ENCODE data around the gene GLCE.

Gene GLCE

DNA sequence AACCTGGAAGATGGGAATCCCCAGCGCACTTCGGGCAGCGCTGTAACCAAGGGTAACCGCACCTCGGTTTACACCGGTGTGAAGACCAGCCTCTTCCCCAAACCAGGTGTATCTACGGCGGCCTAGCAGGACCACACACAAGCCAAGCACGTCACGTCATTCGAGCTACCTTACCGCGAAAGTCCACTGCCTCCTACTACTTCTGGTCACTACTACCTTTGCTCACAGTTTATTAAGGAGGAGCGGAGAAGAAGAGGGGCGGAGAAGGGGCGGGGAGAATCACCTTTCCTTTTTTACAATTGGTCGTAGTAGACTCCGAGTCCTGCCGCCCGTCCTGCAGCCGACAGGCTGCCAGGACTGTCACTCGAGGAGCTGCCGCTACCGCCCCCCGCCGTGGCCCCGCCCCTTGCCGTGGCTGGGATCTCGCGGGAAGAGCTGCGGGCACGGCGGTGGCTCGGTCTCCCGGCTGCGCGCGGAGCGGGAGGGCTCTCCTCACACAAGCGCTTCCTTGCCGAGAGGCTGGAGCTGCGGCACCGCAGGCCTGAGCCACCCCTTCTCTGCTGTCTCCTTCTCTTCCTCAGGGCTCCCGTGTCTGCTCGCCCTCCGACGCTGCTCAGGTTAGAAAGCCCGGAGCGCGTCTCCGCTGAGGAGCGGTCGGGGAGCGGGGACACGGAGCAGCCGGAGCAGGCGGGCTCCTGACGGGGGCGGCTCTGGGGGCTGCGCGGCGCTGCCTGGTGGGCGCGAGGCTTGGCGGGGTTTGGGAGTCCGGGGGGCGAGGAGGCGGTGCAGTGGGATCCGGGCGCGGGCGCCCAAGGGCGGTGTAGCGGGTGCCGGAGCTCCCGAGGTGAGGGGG lies at the start of gene GLCE:
TSS of gene GLCE (plus strand) at position 495 of the 853 bp plus-strand sequence. CDS start 95,172 bp downstream, outside the sequence.
- peak; percentile 92 for DNase-seq (ENCODE audit: low read depth in 2 of 2)

DNA sequence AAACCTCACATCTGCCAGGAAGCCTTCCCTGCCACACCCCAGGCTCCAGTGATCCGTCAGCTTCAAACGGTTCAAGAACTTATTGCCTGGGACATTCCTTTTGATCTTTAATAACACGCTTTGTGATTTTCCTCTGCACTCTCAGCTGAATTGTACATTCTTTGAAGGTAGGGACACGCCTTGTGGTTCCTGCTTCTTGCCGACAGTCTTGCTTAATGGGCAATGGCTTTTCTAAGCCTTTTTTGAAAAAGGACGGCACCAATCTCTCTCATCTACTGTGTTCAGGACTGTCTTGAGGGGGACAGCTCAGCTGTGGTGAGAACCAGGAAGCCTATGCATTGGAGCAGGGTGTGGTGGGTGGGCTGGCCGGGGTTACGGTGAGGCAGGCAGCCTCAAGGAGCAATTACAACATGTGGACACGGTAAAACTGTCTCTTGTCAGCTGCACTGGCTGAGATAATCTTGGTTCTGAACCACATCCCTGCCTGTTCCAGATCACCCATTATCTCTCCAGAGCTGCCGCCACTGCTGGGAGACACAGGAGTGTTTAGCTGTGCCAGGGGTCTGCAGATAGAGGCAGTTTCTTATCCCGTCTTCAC lies 46.0 kb upstream of the GLCE start:
- no peak for DNase-seq (ENCODE audit: low read depth in 2 of 2)

DNA sequence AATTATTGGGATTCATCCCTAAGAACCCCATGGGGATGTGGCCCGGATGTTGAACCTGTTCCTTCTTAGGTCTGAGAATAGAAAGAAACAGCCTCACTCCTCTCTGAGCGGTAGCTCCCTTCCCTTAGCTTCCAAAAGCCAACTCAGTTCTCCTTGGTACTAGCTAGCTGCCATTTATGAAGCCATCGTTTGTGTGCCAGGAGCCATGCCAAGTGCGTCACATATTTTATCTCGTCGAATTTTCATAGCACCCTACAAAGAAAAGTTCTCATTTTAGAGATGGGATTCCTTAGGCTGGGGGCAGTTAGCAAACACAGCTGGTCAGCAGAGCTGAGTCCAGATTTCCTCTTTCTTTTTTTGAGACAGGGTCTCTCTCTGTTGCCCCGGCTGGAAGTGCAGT lies 45.4 kb upstream of the GLCE start:
- no peak for DNase-seq (ENCODE audit: low read depth in 2 of 2)

DNA sequence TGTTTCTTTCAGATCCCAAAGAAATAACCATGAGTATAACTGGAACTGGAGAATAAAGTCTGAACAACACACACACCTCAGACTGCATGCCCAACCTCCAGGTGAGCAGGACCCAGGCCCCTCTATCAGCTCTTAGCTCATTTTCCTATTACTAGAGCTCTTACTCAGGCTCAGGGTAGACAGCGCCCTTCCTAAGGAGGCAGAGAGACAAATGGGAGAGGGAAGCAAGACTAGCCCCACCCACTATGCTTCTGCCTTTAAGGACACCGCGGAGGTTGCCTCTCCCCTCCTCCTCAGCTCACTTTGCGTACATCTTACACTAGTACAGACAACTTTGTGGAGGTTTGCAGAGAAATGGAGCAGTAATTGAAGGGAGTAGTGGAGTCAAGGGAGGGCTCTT lies 44.0 kb upstream of the GLCE start:
- DNase-seq (ENCODE audit: low read depth in 2 of 2): no peak

DNA sequence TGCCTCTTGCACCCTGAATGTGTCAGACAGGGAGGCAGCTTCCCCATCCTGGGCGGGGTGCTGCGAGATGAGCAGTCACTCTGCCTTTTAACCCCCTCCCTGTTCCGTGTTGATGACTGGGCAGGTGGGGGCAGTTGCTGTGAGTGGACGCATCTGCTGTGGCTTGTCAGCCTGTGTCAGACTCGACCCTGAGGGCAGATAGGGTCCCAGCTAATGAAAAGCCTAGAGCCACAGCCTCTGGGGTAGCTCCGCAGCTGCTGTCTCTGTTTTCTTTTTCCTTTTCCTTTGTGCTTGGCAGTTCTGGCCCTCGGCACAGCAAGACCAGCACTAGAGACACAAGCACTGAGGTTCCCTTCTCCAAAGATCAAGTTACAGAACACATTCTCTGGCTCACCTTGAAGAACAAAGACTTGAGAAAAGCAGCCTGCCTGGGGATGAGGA lies 43.0 kb upstream of the GLCE start:
- no peak for DNase-seq (ENCODE audit: low read depth in 2 of 2)

DNA sequence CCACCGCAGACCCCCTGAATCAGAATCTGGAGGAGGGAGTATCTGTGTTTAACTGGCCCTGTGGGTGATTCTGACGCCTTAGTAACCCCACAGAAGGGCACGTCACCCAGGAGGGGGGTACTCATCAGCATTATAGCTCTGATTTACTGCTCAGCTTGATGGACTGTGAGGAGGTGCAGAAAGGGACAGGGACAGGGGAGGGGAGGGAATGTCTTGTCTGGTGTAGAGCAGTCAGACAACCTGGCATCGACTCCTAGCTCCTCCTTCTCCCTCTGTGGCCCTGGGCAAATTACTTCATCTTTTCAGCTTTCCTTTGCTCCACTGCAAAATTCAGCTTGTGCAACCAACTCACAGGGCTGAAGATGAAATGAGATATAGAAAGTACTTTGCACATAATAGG lies 42.3 kb upstream of the GLCE start:
- DNase-seq (ENCODE audit: low read depth in 2 of 2): no peak

DNA sequence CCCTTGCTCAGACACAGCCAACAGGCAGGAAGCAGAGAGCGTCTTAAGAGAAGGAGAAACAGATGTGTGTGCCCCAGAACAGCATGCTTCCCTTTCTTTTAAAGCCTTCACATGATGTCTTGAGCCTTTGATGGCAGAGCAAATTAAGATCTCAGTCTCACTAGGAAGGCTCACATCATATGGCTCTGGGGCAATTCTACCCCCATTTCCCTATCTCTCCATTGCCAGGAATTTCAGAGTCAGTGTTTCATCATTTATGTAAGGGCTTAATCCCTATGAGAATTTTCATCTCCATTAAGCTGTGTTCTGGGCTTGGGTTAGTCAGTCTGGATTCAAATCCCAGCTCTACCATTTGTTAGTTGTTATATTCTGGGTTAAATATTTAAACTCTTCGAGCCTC lies 41.4 kb upstream of the GLCE start:
- DNase-seq (ENCODE audit: low read depth in 2 of 2): no peak

DNA sequence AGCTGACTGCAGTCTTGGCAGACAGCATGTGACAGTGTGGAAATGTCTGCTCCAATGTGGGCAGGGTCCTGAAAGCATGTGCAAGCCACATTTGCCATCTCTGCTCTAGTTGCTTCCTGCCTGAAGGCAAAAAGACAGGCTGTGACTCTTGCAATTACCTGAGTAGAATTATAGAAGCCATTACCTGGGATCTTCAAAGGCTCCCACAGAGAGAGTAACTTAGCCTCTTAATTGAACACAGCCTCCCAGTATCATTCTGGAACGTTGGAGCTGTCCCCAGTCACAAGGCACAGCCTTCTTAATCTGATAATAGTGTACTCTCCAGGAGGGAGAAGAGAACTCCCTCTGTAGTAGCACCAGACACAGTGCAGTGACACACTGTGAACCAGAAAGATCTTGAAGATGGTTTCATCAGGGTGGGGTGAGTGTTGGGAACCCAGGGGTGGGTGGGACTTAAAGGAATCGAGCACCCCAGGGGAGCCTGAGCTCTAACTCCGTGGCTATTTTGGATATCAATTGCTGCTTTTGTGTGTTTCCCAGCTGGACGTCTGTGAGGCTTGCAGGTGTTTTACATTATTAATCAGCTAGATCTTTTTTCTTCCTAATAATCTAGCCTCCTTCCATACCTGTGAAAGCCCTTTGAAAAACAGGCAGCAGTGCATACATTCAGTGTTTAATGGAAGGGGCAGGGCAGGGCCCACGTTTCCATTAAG lies 40.6 kb upstream of the GLCE start:
- DNase-seq (ENCODE audit: low read depth in 2 of 2): no peak

DNA sequence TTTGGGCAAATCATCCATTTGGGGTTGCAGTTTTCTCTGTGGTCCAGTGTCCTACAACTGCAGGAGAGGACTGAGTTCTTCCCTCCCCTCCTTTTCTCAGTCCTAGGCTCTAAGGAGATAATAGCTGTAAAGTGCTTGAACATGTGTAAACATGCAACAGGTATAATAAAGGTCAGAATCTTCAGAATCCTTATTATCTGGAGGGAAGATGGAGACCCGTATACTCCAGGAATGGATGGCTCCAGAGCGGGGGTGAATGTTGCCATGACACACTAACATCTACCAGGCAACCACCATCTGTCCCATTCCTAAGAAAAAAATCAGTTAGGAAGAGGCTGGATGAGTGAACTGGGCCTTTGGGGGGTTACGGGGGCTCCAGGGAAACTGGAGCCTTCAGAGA lies 39.7 kb upstream of the GLCE start:
- DNase-seq (ENCODE audit: low read depth in 2 of 2): no peak

DNA sequence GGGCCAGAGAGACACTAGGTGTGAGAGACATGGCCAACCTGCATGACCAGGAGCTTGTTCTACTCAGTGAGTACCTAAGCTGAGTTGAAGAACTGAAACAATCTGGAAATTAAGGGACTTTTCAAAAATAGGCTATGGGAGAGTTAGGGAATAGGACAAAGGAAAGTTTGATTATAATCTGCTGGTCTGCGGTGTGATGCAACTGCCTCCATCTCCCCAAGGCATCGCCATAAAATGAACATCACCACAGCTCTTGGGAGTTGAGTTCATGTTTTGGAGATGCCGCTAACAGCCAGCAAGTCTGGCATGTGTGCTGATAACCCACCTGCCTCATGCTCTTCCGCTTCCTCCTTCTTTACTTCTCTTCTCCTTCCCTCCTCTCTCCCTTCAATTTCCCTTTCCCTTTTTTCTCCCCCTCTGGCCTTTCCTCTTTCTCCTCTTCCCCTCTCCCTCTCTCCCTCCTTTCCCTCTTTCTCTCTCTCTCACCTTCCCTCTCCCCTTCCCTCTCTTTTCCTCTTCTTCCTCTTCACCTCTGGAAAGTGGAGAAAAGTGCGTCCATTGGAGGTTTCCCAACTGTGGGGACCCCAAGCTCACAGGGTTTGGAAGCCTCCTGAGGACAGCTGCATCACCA lies 39.1 kb upstream of the GLCE start:
- DNase-seq (ENCODE audit: low read depth in 2 of 2): no peak

DNA sequence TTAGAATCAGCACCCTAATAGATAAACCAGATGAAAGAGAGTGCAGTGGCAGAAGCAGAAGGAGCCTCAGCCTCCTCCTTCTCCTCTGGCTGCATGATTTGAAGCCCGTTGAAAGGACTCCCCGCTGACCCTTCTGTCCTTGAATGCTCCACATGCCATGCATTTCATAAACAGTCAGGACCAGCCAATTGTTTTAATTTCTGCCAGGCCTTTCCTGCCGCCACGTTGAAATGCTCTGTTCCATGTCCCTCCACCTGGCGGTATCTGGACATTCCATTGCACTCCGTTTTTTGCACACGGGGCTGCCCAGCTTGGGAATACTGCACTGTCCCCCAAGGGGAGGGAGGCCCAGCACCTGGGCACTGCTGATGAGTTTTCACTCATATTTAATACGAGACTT lies 35.2 kb upstream of the GLCE start:
- DNase-seq (ENCODE audit: low read depth in 2 of 2): no peak

DNA sequence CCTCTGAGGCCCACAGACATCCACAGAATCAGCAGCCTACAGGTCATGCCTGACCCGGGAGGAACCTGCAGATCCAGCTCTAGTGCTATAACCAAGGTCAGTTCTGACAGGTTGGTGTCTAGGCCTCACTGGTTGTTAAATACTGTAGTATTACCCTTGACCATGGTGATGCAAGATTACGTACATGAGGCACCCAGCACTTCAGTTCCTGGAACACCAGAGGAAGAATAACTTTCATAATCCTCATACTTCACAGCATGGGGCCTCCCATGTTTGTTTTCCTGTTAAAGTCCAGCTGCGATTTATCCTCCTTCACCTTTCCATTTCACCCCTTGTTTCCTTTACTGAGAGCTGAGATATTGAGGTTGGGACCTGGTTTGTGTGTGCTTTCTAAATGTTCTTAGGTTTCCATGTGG lies 34.4 kb upstream of the GLCE start:
- peak in 1 of 2 experiments; percentile 4 for DNase-seq (ENCODE audit: low read depth in 2 of 2)

DNA sequence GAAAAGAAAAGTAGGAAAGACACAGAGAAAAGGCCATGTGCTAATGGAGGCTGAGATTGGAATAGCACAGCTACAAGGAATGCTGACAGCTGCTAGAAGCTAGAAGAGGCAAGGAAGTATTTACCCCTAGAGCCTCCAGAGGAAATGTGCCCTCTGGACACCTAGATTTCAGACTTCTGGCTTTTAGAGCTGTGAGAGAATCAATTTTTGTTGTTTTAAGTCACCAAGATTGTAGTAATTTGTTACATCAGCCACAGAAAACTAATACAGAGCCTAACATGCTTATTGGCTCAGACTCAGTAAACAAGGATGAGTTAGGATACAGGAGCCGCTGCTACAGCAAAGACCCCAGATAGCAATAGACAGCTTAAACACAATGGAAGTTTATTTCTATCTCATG lies 33.1 kb upstream of the GLCE start:
- DNase-seq (ENCODE audit: low read depth in 2 of 2): no peak

DNA sequence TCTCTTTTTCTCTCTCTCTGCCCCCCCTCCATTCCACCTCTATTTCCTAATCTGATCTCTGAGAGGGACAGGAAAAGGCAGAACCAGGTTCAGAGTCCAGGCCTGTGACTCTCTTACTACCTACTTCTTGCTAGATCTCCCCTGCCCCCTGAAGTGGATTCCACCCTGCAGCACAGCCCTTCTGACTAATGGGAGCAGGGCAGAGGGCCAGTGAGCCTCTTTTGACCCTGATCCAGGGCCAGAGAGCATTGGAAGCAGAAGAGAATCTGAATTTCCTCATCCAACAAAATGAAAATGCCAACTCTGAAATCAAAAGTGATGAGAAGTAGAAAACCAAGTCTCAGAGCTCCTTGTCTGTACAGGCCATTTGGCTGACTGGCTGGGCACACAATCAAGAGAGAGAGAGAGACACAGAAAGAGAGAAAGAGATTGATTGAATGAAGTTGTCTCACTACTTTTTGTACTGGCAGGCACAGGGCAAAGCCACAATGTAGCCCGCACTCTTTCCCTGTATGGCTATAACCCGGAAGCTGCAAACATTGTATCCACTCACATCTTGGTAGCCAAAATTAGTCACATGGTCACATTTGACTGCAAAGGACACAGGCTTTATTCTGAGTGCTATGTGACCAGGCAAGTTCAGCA lies 31.6 kb upstream of the GLCE start:
- DNase-seq (ENCODE audit: low read depth in 2 of 2): no peak

DNA sequence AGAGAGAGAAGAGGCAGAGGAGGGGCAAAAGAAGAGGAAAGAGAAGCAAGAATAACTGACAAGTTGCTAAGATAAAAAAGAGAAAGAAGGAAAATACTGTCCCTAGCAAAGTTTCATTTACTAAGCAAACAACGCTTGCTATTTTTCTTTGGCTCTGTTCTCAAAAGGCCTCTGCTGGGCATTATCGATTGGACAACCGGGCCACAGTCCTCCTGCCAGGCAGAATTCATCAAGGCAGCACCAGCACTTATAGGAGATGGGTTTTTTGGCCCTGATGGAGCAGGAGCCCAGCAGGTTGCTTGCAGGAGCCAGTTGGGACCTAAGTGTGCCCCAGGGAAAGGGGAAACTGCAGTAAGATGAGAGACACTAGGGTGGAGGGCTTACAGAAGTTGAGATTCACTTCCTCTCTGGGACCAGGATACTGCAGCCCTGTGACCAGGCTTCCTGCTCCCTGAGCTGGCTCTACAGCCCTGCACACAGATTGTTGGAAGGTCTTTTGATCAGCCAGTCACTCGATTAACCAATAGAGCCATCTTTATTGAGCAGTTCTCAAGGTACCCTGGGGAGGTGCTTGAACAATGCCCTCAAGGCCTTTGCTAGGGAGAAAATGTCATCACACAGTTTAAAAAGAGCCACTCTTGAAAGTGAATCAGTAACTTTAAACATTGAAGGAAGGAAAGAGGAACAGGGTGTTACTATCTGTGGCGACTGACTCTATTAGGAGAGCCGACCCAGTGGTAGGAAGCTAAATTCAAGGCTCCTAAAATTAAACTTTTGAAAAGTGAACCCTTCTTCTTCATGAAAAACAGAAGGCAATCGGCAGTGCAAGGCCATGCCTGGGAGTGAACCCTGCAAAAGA lies 28.8 kb upstream of the GLCE start:
- DNase-seq (ENCODE audit: low read depth in 2 of 2): no peak

DNA sequence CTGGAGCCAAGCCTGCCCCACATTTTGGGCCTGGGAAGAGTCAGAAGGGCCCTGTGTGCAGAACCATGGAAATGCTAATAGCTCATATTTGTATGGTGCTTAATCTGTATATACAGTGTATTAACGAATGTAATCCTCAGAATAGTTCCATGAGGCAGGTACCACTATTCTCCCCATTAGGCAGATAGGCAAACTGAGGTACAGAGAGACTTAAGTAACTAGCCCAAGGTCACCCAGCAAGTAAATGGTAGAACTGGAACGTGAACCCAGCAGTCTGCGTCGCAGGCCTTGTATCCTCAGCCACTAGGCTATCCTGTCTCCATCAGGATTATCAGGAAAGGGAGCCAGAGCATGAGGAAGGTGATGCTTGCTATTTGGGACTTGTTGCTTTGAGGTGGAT lies 28.0 kb upstream of the GLCE start:
- DNase-seq (ENCODE audit: low read depth in 2 of 2): no peak

DNA sequence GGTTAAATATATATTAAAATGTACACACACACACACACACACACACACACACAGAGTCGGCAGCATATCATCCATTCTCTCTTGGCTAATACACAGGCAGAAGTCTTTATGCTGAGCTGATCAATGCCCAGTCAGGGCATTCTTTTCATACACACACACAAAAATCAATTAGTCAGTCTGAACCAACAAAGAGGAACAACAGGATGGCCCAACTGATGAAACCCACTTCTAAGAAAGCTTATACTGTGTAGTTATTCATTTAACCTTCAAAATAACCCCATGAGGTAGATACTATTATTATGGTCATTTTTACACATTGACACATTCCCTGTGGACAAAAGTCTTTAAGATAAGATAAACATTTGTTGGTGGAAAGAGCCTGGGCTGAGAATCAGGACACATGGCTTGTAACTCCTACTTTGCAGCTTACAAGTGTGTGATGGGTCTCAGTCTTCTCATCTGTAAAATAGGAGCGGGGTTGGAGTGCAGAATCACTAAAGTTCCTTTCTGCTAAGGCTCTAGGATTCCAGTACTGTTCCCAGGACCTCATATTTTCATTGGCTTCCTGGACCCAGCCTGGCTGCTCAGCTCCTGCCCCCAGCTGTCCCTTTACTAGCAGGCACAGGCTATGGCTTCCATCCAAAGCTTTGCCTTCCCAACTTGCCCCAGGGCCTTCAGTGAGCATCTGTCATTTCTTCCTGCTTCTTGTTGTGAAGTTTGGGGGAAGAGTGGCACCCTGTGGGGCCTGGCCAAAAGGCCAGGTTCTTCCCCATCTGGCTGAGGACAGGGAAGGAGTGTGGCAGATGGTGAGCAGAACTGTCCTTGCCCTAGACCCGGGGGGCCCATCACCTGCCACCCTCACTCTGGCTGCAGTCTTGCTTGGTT lies 27.2 kb upstream of the GLCE start:
- DNase-seq (ENCODE audit: low read depth in 2 of 2): no peak

DNA sequence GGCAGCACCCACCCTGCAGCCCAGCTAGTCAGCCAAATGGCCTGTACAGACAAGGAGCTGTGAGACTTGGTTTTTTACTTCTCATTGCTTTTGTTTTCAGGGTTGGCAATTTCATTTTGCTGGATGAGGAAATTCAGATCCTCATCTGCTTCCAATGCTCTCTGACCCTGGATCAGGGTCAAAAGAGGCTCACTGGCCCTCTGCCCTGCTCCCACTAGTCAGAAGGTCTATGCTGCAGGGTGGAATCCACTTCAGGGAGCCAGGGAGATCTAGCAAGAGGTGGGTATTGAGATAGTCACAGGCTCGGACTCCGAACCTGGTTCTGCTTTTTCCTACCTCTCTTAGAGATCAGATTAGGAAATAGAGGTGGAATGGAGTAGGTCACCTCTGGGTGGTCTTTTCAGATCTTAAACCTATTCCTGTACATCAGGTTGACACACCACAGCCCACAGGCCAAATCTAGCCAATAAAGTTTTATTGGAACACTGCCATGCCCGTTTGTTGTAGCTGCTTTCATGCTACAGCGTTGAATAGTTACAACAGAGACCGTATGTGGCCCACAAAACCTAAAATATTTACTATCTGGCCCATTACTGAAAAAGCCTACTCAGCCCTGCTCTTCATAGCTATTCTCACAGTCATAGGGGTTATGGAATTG lies 26.4 kb upstream of the GLCE start:
- no peak for DNase-seq (ENCODE audit: low read depth in 2 of 2)

DNA sequence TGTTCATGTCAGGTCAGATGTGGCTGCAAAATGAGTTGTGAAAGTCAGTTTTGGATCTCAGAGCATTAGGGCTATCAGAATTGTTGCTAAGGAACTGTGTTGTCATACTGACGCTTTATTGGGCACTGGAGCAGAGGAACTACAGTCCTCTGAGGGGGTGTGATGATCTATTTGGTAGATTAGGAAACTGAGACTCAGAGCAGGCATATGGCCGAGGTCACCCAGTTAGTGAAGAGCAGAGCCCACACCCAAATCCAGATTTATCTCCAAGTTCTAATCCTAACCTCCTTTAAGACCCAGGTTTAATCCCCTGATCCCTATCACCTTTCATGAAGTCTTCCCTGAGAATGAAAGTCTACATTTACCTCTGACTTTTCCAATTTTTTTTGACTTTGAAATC lies 25.6 kb upstream of the GLCE start:
- no peak for DNase-seq (ENCODE audit: low read depth in 2 of 2)
